HEK293T (cell line): ENCODE results near the gene GRIA4.

ENCODE experiments used
- CTCF ChIA-PET: fragments of 350-600 bp; formaldehyde crosslinking; extraction: SDS; loops from one replicate; lab custom pipeline; 2021; ENCODE audit warnings: antibody characterized with exemption, inconsistent platforms; lab: Yijun Ruan, JAX
- POLR2A ChIA-PET: fragments of 350-600 bp; formaldehyde crosslinking; extraction: SDS; loops from one replicate; lab custom pipeline; 2020; ENCODE audit warnings: antibody characterized with exemption, inconsistent platforms; lab: Yijun Ruan, JAX
- DNase-seq: peaks from one replicate; pipeline ENCODE4 v3.0.0; 2012; ENCODE audit warnings: mixed read lengths; ENCODE audit errors: extremely low spot score
- ARNT ChIP-seq: fragments of 450-650 bp; IDR thresholded peaks from 2 replicates; pipeline ENCODE4 v1.6.1; 2017; ENCODE audit warnings: mild to moderate bottlenecking
- BHLHE40 ChIP-seq: fragments of 450-650 bp; IDR thresholded peaks from 2 replicates; pipeline ENCODE4 v1.6.1; 2016; ENCODE audit warnings: mild to moderate bottlenecking, moderate library complexity, borderline replicate concordance
- CTBP1 ChIP-seq: fragments of 450-650 bp; IDR thresholded peaks from 2 replicates; pipeline ENCODE4 v1.6.1; 2016; ENCODE audit warnings: borderline replicate concordance
- ELF4 ChIP-seq: fragments of 450-650 bp; IDR thresholded peaks from 2 replicates; pipeline ENCODE4 v1.6.1; 2017; ENCODE audit warnings: antibody characterized with exemption
- FOXA1 ChIP-seq: fragments of 450-650 bp; IDR thresholded peaks from 2 replicates; pipeline ENCODE4 v1.6.1; 2016; ENCODE audit warnings: mild to moderate bottlenecking
- FOXK2 ChIP-seq: fragments of 450-650 bp; IDR thresholded peaks from 2 replicates; pipeline ENCODE4 v1.6.1; 2016; ENCODE audit warnings: mild to moderate bottlenecking
- FOXM1 ChIP-seq: fragments of 450-650 bp; IDR thresholded peaks from 2 replicates; pipeline ENCODE4 v1.6.1; 2017; ENCODE audit warnings: mild to moderate bottlenecking, borderline replicate concordance
- HDGF ChIP-seq: fragments of 450-650 bp; IDR thresholded peaks from 2 replicates; pipeline ENCODE4 v1.6.1; 2017; ENCODE audit warnings: antibody characterized with exemption, borderline replicate concordance
- L3MBTL2 ChIP-seq: fragments of 450-650 bp; conservative IDR thresholded peaks from 2 replicates; pipeline ENCODE4 v1.6.1; 2016; ENCODE audit warnings: mild to moderate bottlenecking
- LEF1 ChIP-seq: fragments of 450-650 bp; IDR thresholded peaks from 2 replicates; pipeline ENCODE4 v1.6.1; 2017; ENCODE audit warnings: mild to moderate bottlenecking, borderline replicate concordance
- NFRKB ChIP-seq: fragments of 450-650 bp; IDR thresholded peaks from 2 replicates; pipeline ENCODE4 v1.6.1; 2016; ENCODE audit warnings: mild to moderate bottlenecking, moderate library complexity
- PKNOX1 ChIP-seq: fragments of 450-650 bp; IDR thresholded peaks from 2 replicates; pipeline ENCODE4 v1.6.1; 2016
- SP1 ChIP-seq: fragments of 450-650 bp; IDR thresholded peaks from 2 replicates; pipeline ENCODE4 v1.6.1; 2017
- SUZ12 ChIP-seq: fragments of 450-650 bp; IDR thresholded peaks from 2 replicates; pipeline ENCODE4 v1.6.1; 2016; ENCODE audit warnings: mild to moderate bottlenecking
- TARDBP ChIP-seq: fragments of 450-650 bp; IDR thresholded peaks from 2 replicates; pipeline ENCODE4 v1.6.1; 2016
- ZNF384 ChIP-seq: fragments of 450-650 bp; IDR thresholded peaks from 2 replicates; pipeline ENCODE4 v1.6.1; 2016

Gene GRIA4

GRCh38 chr11:105937331-105937730, 327.5 kb downstream of the GRIA4 start:
- no peak for DNase-seq
- TF ChIP-seq PKNOX1 (no peak), TARDBP (no peak)
- CTCF ChIA-PET: no interaction called here
- POLR2A ChIA-PET: no interaction called here

GRCh38 chr11:105937738-105938137, 327.9 kb downstream of the GRIA4 start:
- no peak for DNase-seq
- ChIA-PET CTCF (no interaction called here), POLR2A (no interaction called here)
- no peak for TF ChIP-seq ARNT
- TF ChIP-seq BHLHE40: no peak
- TF ChIP-seq ELF4: no peak
- no peak for TF ChIP-seq FOXM1
- no peak for TF ChIP-seq NFRKB
- no peak for TF ChIP-seq CTBP1
- TF ChIP-seq SUZ12: no peak
- no peak for TF ChIP-seq HDGF
- TF ChIP-seq LEF1: no peak
- no peak for TF ChIP-seq SP1
- TF ChIP-seq FOXK2: no peak
- no peak for TF ChIP-seq TARDBP
- no peak for TF ChIP-seq ZNF384
- TF ChIP-seq L3MBTL2: no peak
- TF ChIP-seq PKNOX1: no peak
- no peak for TF ChIP-seq FOXA1

GRCh38 chr11:105942921-105943320, 333.0 kb downstream of the GRIA4 start:
- ChIA-PET CTCF (no interaction called here), POLR2A (no interaction called here)

GRCh38 chr11:105948918-105949590, 339.2 kb downstream of the GRIA4 start:
- ChIA-PET POLR2A (no interaction called here), CTCF (no interaction called here)
- TF ChIP-seq LEF1 (no peak), TARDBP (no peak), PKNOX1 (no peak), NFRKB (no peak)
- no peak for DNase-seq

More at GRCh38 chr11:105942921-105943320, 333.0 kb downstream of the GRIA4 start:
- no peak for DNase-seq
- TF ChIP-seq LEF1 (no peak), ARNT (no peak), ELF4 (no peak), CTBP1 (no peak), PKNOX1 (no peak), BHLHE40 (no peak), NFRKB (no peak), ZNF384 (no peak), SUZ12 (no peak), L3MBTL2 (no peak), FOXA1 (no peak), TARDBP (no peak), FOXK2 (no peak)

GRCh38 chr11:105953886-105954285, 344.0 kb downstream of the GRIA4 start:
- ChIA-PET CTCF (no interaction called here), POLR2A (no interaction called here)
- TF ChIP-seq ZNF384 (no peak), PKNOX1 (no peak)
- DNase-seq: no peak
